ENCODE measurements around the gene ITM2C. TPM values are rescaled to one million over a fixed set of nuclear protein-coding genes. Genes with fewer than 3 reads are reported as not detected.

Gene ITM2C
- total RNA-seq (29.3 TPM), polyA plus RNA-seq (10 to 100 TPM; 50.5 to 70.3 (median 55.9) TPM)

GRCh38 chr2:230864605-230865306 is at the start of gene ITM2C:
TSS of gene ITM2C (plus strand) at chr2:230864942. CDS start at chr2:230865026, 84 bp downstream.
- H3K4me3 Mint-ChIP-seq, result peak within 1 kb of the TSS; percentile 87 to 94 (median 92)
- Histone ChIP-seq H3K9me3 (ENCODE audit: control insufficient read depth in 2 of 2, low read length in 2 of 2) (no peaks in the 10 kb centered on the region), H3K27ac (ENCODE audit: insufficient read depth, low read length, poor library complexity, severe bottlenecking) (peak within 1 kb of the TSS; percentile 57), H3K4me1 (ENCODE audit: control insufficient read depth, insufficient read depth, low read length, poor library complexity, severe bottlenecking) (peaks cover 46% of the 10 kb centered on the region), H3K4me3 (ENCODE audit: low read depth, low read length) (peak within 1 kb of the TSS; percentile 70), H3K36me3 (ENCODE audit: control insufficient read depth, insufficient read depth, low read length) (no peaks in the 10 kb centered on the region), H3K27me3 (ENCODE audit: control insufficient read depth, insufficient read depth, low read length) (no peaks in the 10 kb centered on the region)
- H3K4me1 Mint-ChIP-seq, result peaks cover 5 to 62% (median 26%) of the 10 kb centered on the region in 4 donors
- H3K27ac Mint-ChIP-seq, result peak within 1 kb of the TSS; percentile 47 to 96 (median 93)
- peaks cover 31% of the 10 kb centered on the region for H3K27me3 Mint-ChIP-seq
- H3K9me3 Mint-ChIP-seq, result peaks cover 0 to 2% (median 0%) of the 10 kb centered on the region in 7 donors
- DNase-seq (peak; percentile 68 to 80 (median 69)), ATAC-seq (ENCODE audit: low read depth in 2 of 2) (peak; percentile 73 to 77)
- no peaks in the 10 kb centered on the region for H3K36me3 Mint-ChIP-seq

DNA sequence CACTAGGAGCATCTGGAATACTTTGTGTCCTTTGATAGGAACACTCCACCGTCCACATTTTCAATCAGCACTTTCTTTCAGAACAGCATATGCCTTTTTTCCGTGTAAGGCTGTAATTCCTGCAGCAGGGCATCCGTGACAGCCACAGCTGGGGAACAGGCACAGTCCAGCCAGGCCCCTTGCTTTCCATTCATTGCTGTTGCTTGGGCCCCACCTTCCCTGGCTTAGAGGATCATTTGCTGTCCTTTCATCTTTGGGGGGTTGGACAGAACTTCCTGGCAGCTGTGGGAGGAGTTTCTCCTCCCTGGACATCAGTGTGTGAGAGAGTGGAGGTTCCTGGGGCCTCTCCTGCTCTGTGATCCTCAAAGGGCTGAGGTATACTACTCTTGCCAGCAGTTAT is 49.7 kb upstream of the ITM2C start:
- Histone ChIP-seq H3K4me1 (ENCODE audit: control insufficient read depth, insufficient read depth, low read length, poor library complexity, severe bottlenecking) (no peaks in the 10 kb centered on the region), H3K9me3 (ENCODE audit: control insufficient read depth in 2 of 2, low read length in 2 of 2) (no peaks in the 10 kb centered on the region), H3K27me3 (ENCODE audit: control insufficient read depth, insufficient read depth, low read length) (no peaks in the 10 kb centered on the region), H3K36me3 (ENCODE audit: control insufficient read depth, insufficient read depth, low read length) (peaks cover 93% of the 10 kb centered on the region), H3K27ac (ENCODE audit: insufficient read depth, low read length, poor library complexity, severe bottlenecking) (no peak overlapping the region), H3K4me3 (ENCODE audit: low read depth, low read length) (no peak overlapping the region)
- peaks cover 3 to 23% (median 14%) of the 10 kb centered on the region in 4 donors for H3K4me1 Mint-ChIP-seq
- no peak overlapping the region for H3K4me3 Mint-ChIP-seq
- ATAC-seq (ENCODE audit: low read depth in 2 of 2) (no peak), DNase-seq (no peak)
- H3K27me3 Mint-ChIP-seq, result no peaks in the 10 kb centered on the region
- H3K9me3 Mint-ChIP-seq, result no peaks in the 10 kb centered on the region
- peaks cover 56% of the 10 kb centered on the region for H3K36me3 Mint-ChIP-seq
- peak overlapping the region in 2 of 3 donors; percentile 7 to 83 for H3K27ac Mint-ChIP-seq

DNA sequence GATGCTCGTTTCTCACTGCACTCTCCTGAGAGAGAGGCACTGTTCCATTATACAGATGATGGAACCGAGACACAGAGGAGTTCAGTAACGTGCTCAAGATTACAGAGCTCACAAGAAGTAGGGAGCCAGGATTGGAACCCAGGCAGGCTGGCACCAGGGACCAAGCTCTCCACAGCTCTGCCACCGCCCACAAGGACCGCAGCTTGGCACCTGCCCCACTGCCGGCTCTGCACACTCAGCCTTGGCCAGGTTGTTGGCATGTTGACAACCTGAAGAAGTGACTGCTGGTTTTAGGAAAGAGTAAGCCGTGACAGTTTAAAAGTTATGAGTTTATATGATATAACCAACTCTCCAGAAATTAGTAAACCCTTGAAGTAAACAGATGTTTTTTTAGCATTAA is 48.0 kb upstream of the ITM2C start:
- Mint-ChIP-seq H3K36me3 (peaks cover 50% of the 10 kb centered on the region), H3K4me3 (no peak overlapping the region), H3K27ac (peak overlapping the region in 1 of 3 donors; percentile 37), H3K4me1 (peaks cover 3 to 23% (median 11%) of the 10 kb centered on the region in 4 donors), H3K9me3 (no peaks in the 10 kb centered on the region), H3K27me3 (no peaks in the 10 kb centered on the region)
- DNase-seq, result no peak
- H3K27ac ChIP-seq (ENCODE audit: insufficient read depth, low read length, poor library complexity, severe bottlenecking), result no peak overlapping the region
- no peak overlapping the region for H3K4me3 ChIP-seq (ENCODE audit: low read depth, low read length)
- no peak for ATAC-seq (ENCODE audit: low read depth in 2 of 2)
- H3K27me3 ChIP-seq (ENCODE audit: control insufficient read depth, insufficient read depth, low read length), result no peaks in the 10 kb centered on the region
- H3K36me3 ChIP-seq (ENCODE audit: control insufficient read depth, insufficient read depth, low read length), result peaks cover 88% of the 10 kb centered on the region
- no peaks in the 10 kb centered on the region for H3K9me3 ChIP-seq (ENCODE audit: control insufficient read depth in 2 of 2, low read length in 2 of 2)
- no peaks in the 10 kb centered on the region for H3K4me1 ChIP-seq (ENCODE audit: control insufficient read depth, insufficient read depth, low read length, poor library complexity, severe bottlenecking)

DNA sequence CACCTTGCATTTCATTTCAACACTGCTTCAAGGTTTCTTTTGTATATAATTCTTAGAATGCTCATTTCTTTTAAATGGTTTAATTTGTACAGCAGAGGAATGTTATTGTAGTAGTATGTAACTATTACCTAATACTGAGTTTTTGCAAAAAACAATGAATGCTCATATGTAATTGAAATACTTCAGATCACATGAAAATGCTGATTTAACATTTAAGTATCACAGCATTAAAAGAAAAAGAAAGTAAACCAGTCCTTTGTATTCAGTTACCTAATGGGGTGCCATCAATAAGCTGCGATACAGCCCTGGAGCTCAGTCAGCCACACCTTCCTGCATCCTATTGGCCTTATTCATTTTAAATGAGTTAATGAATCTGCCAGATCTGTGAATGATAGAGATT is 45.3 kb upstream of the ITM2C start:
- peaks cover 30% of the 10 kb centered on the region for H3K36me3 Mint-ChIP-seq
- H3K27me3 ChIP-seq (ENCODE audit: control insufficient read depth, insufficient read depth, low read length), result no peaks in the 10 kb centered on the region
- no peak overlapping the region for H3K27ac ChIP-seq (ENCODE audit: insufficient read depth, low read length, poor library complexity, severe bottlenecking)
- peaks cover 3% of the 10 kb centered on the region for H3K4me1 ChIP-seq (ENCODE audit: control insufficient read depth, insufficient read depth, low read length, poor library complexity, severe bottlenecking)
- DNase-seq, result no peak
- no peak for ATAC-seq (ENCODE audit: low read depth in 2 of 2)
- H3K4me1 Mint-ChIP-seq, result peaks cover 6 to 15% (median 8%) of the 10 kb centered on the region in 4 donors
- no peak overlapping the region for H3K4me3 Mint-ChIP-seq
- peaks cover 1% of the 10 kb centered on the region for H3K27me3 Mint-ChIP-seq
- no peak overlapping the region for H3K4me3 ChIP-seq (ENCODE audit: low read depth, low read length)
- H3K9me3 Mint-ChIP-seq, result no peaks in the 10 kb centered on the region
- H3K36me3 ChIP-seq (ENCODE audit: control insufficient read depth, insufficient read depth, low read length), result peaks cover 64% of the 10 kb centered on the region
- no peaks in the 10 kb centered on the region for H3K9me3 ChIP-seq (ENCODE audit: control insufficient read depth in 2 of 2, low read length in 2 of 2)
- peak overlapping the region in 2 of 3 donors; percentile 28 to 49 for H3K27ac Mint-ChIP-seq

DNA sequence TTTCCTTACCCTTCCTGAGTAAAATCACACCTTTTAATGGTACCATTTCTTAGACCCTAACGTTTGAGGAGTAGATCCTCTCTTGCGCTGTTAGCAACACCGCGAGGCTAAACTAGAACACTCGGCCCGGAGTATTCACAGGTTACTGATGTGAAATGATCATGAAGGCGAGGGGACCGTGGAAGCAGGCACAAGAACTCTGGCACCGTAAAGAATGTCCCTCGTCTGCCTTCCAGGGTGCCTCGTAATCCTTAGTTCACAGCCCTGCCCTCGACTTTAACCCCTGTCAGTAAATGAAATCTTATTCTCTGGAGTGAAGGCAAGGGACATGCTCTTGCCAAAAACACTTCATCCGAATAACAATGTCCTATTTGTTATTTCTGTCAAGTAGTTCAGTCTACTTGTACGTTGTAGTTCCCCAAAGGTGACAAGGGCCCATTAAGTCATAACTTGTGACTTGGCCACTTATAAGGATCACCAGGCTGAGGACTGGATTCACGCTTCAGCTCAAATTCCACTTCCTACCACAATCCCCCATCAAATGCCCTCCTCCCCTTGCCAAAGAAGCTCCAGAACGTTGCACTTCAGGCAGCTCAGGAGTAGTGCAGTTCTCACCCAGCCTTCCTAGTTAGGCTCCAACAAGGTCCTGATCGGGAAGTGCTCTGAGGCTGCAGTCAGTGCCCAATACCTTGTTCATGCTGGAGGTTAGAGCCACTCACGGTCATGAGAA is 43.3 kb upstream of the ITM2C start:
- Histone ChIP-seq H3K36me3 (ENCODE audit: control insufficient read depth, insufficient read depth, low read length) (peaks cover 46% of the 10 kb centered on the region), H3K9me3 (ENCODE audit: control insufficient read depth in 2 of 2, low read length in 2 of 2) (no peaks in the 10 kb centered on the region), H3K4me3 (ENCODE audit: low read depth, low read length) (no peak overlapping the region), H3K4me1 (ENCODE audit: control insufficient read depth, insufficient read depth, low read length, poor library complexity, severe bottlenecking) (peaks cover 6% of the 10 kb centered on the region), H3K27me3 (ENCODE audit: control insufficient read depth, insufficient read depth, low read length) (no peaks in the 10 kb centered on the region), H3K27ac (ENCODE audit: insufficient read depth, low read length, poor library complexity, severe bottlenecking) (no peak overlapping the region)
- Mint-ChIP-seq H3K27ac (no peak overlapping the region), H3K36me3 (peaks cover 23% of the 10 kb centered on the region), H3K4me3 (no peak overlapping the region), H3K27me3 (peaks cover 10% of the 10 kb centered on the region), H3K9me3 (no peaks in the 10 kb centered on the region), H3K4me1 (peaks cover 5 to 11% (median 10%) of the 10 kb centered on the region in 4 donors)
- ATAC-seq (ENCODE audit: low read depth in 2 of 2) (no peak), DNase-seq (no peak)

DNA sequence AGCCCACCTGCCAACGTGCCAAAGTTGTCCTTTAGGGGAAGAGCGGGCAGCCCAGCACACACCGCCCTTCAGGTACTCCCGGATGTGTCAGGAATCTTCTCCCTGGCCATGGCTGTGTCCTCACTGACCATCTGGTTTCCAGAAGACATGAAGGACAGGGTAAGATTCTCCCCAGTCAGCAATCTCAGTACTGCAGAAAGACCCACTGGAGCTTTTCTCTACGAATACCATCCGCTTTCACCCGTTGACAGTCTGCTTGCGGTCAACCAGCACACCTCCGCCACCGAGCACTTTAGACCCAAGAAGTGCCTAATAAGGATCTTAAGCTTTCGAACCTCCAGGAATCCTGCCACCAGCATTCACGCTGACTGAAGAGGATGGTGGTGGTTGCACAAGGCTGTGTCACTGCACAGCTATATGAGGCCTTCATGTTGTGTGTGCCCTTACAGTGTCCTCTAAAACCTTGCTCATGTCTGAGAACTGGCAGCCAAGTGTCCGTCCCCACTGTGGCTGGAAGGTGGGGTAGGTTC is 42.7 kb upstream of the ITM2C start:
- DNase-seq, result no peak
- no peak overlapping the region for H3K4me3 Mint-ChIP-seq
- no peak overlapping the region for H3K27ac ChIP-seq (ENCODE audit: insufficient read depth, low read length, poor library complexity, severe bottlenecking)
- peaks cover 2% of the 10 kb centered on the region for H3K27me3 ChIP-seq (ENCODE audit: control insufficient read depth, insufficient read depth, low read length)
- no peak for ATAC-seq (ENCODE audit: low read depth in 2 of 2)
- no peak overlapping the region for H3K27ac Mint-ChIP-seq
- no peak overlapping the region for H3K4me3 ChIP-seq (ENCODE audit: low read depth, low read length)
- H3K9me3 ChIP-seq (ENCODE audit: control insufficient read depth in 2 of 2, low read length in 2 of 2), result no peaks in the 10 kb centered on the region
- no peaks in the 10 kb centered on the region for H3K9me3 Mint-ChIP-seq
- peaks cover 40% of the 10 kb centered on the region for H3K36me3 ChIP-seq (ENCODE audit: control insufficient read depth, insufficient read depth, low read length)
- H3K4me1 Mint-ChIP-seq, result peaks cover 5 to 16% (median 12%) of the 10 kb centered on the region in 4 donors
- peaks cover 6% of the 10 kb centered on the region for H3K4me1 ChIP-seq (ENCODE audit: control insufficient read depth, insufficient read depth, low read length, poor library complexity, severe bottlenecking)
- peaks cover 16% of the 10 kb centered on the region for H3K27me3 Mint-ChIP-seq
- H3K36me3 Mint-ChIP-seq, result peaks cover 19% of the 10 kb centered on the region

- no peak overlapping the region for H3K4me3 ChIP-seq (ENCODE audit: low read depth, low read length)
- H3K36me3 Mint-ChIP-seq, result peaks cover 11% of the 10 kb centered on the region
- H3K4me1 Mint-ChIP-seq, result peaks cover 5 to 21% (median 16%) of the 10 kb centered on the region in 4 donors
- no peak for DNase-seq
- H3K27me3 ChIP-seq (ENCODE audit: control insufficient read depth, insufficient read depth, low read length), result peaks cover 4% of the 10 kb centered on the region
- peak overlapping the region in 2 of 3 donors; percentile 48 to 59 for H3K27ac Mint-ChIP-seq
- peaks cover 21% of the 10 kb centered on the region for H3K27me3 Mint-ChIP-seq
- no peak overlapping the region for H3K27ac ChIP-seq (ENCODE audit: insufficient read depth, low read length, poor library complexity, severe bottlenecking)
- no peaks in the 10 kb centered on the region for H3K9me3 ChIP-seq (ENCODE audit: control insufficient read depth in 2 of 2, low read length in 2 of 2)
- H3K4me1 ChIP-seq (ENCODE audit: control insufficient read depth, insufficient read depth, low read length, poor library complexity, severe bottlenecking), result peaks cover 9% of the 10 kb centered on the region
- H3K36me3 ChIP-seq (ENCODE audit: control insufficient read depth, insufficient read depth, low read length), result peaks cover 27% of the 10 kb centered on the region
- ATAC-seq (ENCODE audit: low read depth in 2 of 2), result no peak
- H3K4me3 Mint-ChIP-seq, result no peak overlapping the region
- no peaks in the 10 kb centered on the region for H3K9me3 Mint-ChIP-seq
These were observed 41.3 kb upstream of the ITM2C start for GRCh38 chr2:230823264-230823964.
